WERI-Rb-1 (cell line): ENCODE results near the gene STAT3.

Experiments used
- DNase-seq: peaks from one replicate; pipeline ENCODE4 v3.0.0-alpha.2; 2020
- H3K27ac ChIP-seq: fragments of 250-450 bp; sonication (Bioruptor Pico); 2 replicates; pipeline ENCODE4 v1.5.1; 2020; ENCODE audit warnings: mild to moderate bottlenecking, moderate library complexity
- H3K27me3 ChIP-seq: fragments of 250-450 bp; sonication (Bioruptor Pico); 2 replicates; pipeline ENCODE4 v1.5.1; 2021; ENCODE audit warnings: mild to moderate bottlenecking, low read depth, moderate library complexity; ENCODE audit not compliant: insufficient read depth, severe bottlenecking
- H3K36me3 ChIP-seq: fragments of 250-450 bp; sonication (Bioruptor Pico); 2 replicates; pipeline ENCODE4 v1.5.1; 2020; ENCODE audit warnings: mild to moderate bottlenecking, moderate library complexity
- H3K4me3 ChIP-seq: 2 replicates; pipeline ENCODE4 v1.5.1; 2011; ENCODE audit warnings: low read depth, mild to moderate bottlenecking, control low read depth, low read length
- H3K9me3 ChIP-seq: fragments of 250-450 bp; sonication (Bioruptor Pico); 2 replicates; pipeline ENCODE4 v1.5.1; 2021; ENCODE audit warnings: mild to moderate bottlenecking, moderate library complexity; ENCODE audit not compliant: severe bottlenecking
- CTCF ChIP-seq: IDR thresholded peaks from 2 replicates; pipeline ENCODE4 v1.5.1; 2011; ENCODE audit warnings: low read depth, mild to moderate bottlenecking, control low read depth, inconsistent platforms, low read length

STAT3 gene

GRCh38 chr17:42339221-42339620 lies 49.0 kb downstream of the STAT3 start:
- H3K4me3 ChIP-seq, result no peak overlapping the region
- no peaks in the 10 kb centered on the region for H3K9me3 ChIP-seq
- no peak overlapping the region for H3K27ac ChIP-seq
- DNase-seq, result no peak
- no peaks in the 10 kb centered on the region for H3K27me3 ChIP-seq
- TF ChIP-seq CTCF, result no peak
- H3K36me3 ChIP-seq, result peaks cover 45% of the 10 kb centered on the region

- H3K36me3 ChIP-seq, result peaks cover 38% of the 10 kb centered on the region
- H3K4me3 ChIP-seq, result no peak overlapping the region
- no peaks in the 10 kb centered on the region for H3K27me3 ChIP-seq
- DNase-seq, result no peak
- H3K27ac ChIP-seq, result no peak overlapping the region
- no peak for TF ChIP-seq CTCF
- H3K9me3 ChIP-seq, result no peaks in the 10 kb centered on the region
Measured at GRCh38 chr17:42338427-42338985, 49.7 kb downstream of the STAT3 start.

GRCh38 chr17:42337442-42337841 lies 50.8 kb downstream of the STAT3 start:
- Histone ChIP-seq H3K27ac (no peak overlapping the region), H3K9me3 (no peaks in the 10 kb centered on the region), H3K4me3 (no peak overlapping the region), H3K36me3 (peaks cover 44% of the 10 kb centered on the region), H3K27me3 (no peaks in the 10 kb centered on the region)
- no peak for DNase-seq
- no peak for TF ChIP-seq CTCF

- Histone ChIP-seq H3K27ac (no peak overlapping the region), H3K4me3 (no peak overlapping the region), H3K36me3 (peaks cover 52% of the 10 kb centered on the region), H3K27me3 (no peaks in the 10 kb centered on the region), H3K9me3 (no peaks in the 10 kb centered on the region)
- DNase-seq, result no peak
- no peak for TF ChIP-seq CTCF
Measured at GRCh38 chr17:42334677-42335076, 53.6 kb downstream of the STAT3 start.

- no peak for TF ChIP-seq CTCF
- DNase-seq, result no peak
- Histone ChIP-seq H3K36me3 (peaks cover 60% of the 10 kb centered on the region), H3K27me3 (no peaks in the 10 kb centered on the region), H3K9me3 (no peaks in the 10 kb centered on the region), H3K27ac (no peak overlapping the region), H3K4me3 (no peak overlapping the region)
Measured at GRCh38 chr17:42333053-42333452, 55.2 kb downstream of the STAT3 start.
